ENCODE measurements around the gene VPS72.

Gene VPS72

GRCh38 chr1:151175041-151175741 is 14.8 kb downstream of the VPS72 start:
- in situ Hi-C loops (cut with HindIII; ENCODE audit: low pct_unique_long_range_greater_than_20kb, low sequenced_read_pairs), result no loop called here
- TF ChIP-seq JUND (IDR thresholded peaks at IDR 0.05; ENCODE audit: low read depth), result no peak
- no peak for DNase-seq (ENCODE audit: low read depth in 1 of 2, low spot score in 1 of 2)

- no peak for TF ChIP-seq JUND (IDR thresholded peaks at IDR 0.05; ENCODE audit: low read depth)
- no peak for DNase-seq (ENCODE audit: low read depth in 1 of 2, low spot score in 1 of 2)
- in situ Hi-C loops (cut with HindIII; ENCODE audit: low pct_unique_long_range_greater_than_20kb, low sequenced_read_pairs), result no loop called here
These were observed 18.8 kb downstream of the VPS72 start for GRCh38 chr1:151171190-151171589.

GRCh38 chr1:151167116-151167515 is 22.9 kb downstream of the VPS72 start:
- TF ChIP-seq JUND (IDR thresholded peaks at IDR 0.05; ENCODE audit: low read depth), result no peak
- DNase-seq (ENCODE audit: low read depth in 1 of 2, low spot score in 1 of 2), result no peak
- in situ Hi-C loops (cut with HindIII; ENCODE audit: low pct_unique_long_range_greater_than_20kb, low sequenced_read_pairs), result no loop called here

GRCh38 chr1:151166505-151166956 is 23.5 kb downstream of the VPS72 start:
- in situ Hi-C loops (cut with HindIII; ENCODE audit: low pct_unique_long_range_greater_than_20kb, low sequenced_read_pairs), result no loop called here
- DNase-seq (ENCODE audit: low read depth in 1 of 2, low spot score in 1 of 2), result peak in 1 of 2 experiments; percentile 30
- TF ChIP-seq JUND (IDR thresholded peaks at IDR 0.05; ENCODE audit: low read depth), result no peak

GRCh38 chr1:151165738-151166504 is 24.1 kb downstream of the VPS72 start, which contains the start of the genes LYSMD1 and SCNM1:
LYSMD1 (minus strand) TSS chr1:151165902; CDS start chr1:151165258, 644 bp downstream.
SCNM1 (plus strand) TSS chr1:151166144; CDS start chr1:151166153, 9 bp downstream.
- in situ Hi-C loops (cut with HindIII; ENCODE audit: low pct_unique_long_range_greater_than_20kb, low sequenced_read_pairs), result no loop called here
- DNase-seq (ENCODE audit: low read depth in 1 of 2, low spot score in 1 of 2), result peak; percentile 89 to 100
- TF ChIP-seq JUND (IDR thresholded peaks at IDR 0.05; ENCODE audit: low read depth), result no peak

- in situ Hi-C loops (cut with HindIII; ENCODE audit: low pct_unique_long_range_greater_than_20kb, low sequenced_read_pairs), result no loop called here
- no peak for TF ChIP-seq JUND (IDR thresholded peaks at IDR 0.05; ENCODE audit: low read depth)
- DNase-seq (ENCODE audit: low read depth in 1 of 2, low spot score in 1 of 2), result no peak
These were observed 24.7 kb downstream of the VPS72 start for GRCh38 chr1:151165281-151165737.

GRCh38 chr1:151164732-151165280 is 25.2 kb downstream of the VPS72 start:
- in situ Hi-C loops (cut with HindIII; ENCODE audit: low pct_unique_long_range_greater_than_20kb, low sequenced_read_pairs), result no loop called here
- TF ChIP-seq JUND (IDR thresholded peaks at IDR 0.05; ENCODE audit: low read depth), result no peak
- peak in 1 of 2 experiments; percentile 38 for DNase-seq (ENCODE audit: low read depth in 1 of 2, low spot score in 1 of 2)

- no peak for DNase-seq (ENCODE audit: low read depth in 1 of 2, low spot score in 1 of 2)
- no peak for TF ChIP-seq JUND (IDR thresholded peaks at IDR 0.05; ENCODE audit: low read depth)
- in situ Hi-C loops (cut with HindIII; ENCODE audit: low pct_unique_long_range_greater_than_20kb, low sequenced_read_pairs), result no loop called here
These were observed 30.6 kb downstream of the VPS72 start for GRCh38 chr1:151159373-151159772.

- in situ Hi-C loops (cut with HindIII; ENCODE audit: low pct_unique_long_range_greater_than_20kb, low sequenced_read_pairs), result no loop called here
- DNase-seq (ENCODE audit: low read depth in 1 of 2, low spot score in 1 of 2), result no peak
- no peak for TF ChIP-seq JUND (IDR thresholded peaks at IDR 0.05; ENCODE audit: low read depth)
These were observed 31.2 kb downstream of the VPS72 start for GRCh38 chr1:151158751-151159251.

- TF ChIP-seq JUND (IDR thresholded peaks at IDR 0.05; ENCODE audit: low read depth), result no peak
- in situ Hi-C loops (cut with HindIII; ENCODE audit: low pct_unique_long_range_greater_than_20kb, low sequenced_read_pairs), result no loop called here
- no peak for DNase-seq (ENCODE audit: low read depth in 1 of 2, low spot score in 1 of 2)
These were observed 31.7 kb downstream of the VPS72 start for GRCh38 chr1:151158326-151158725.

- no peak for TF ChIP-seq JUND (IDR thresholded peaks at IDR 0.05; ENCODE audit: low read depth)
- in situ Hi-C loops (cut with HindIII; ENCODE audit: low pct_unique_long_range_greater_than_20kb, low sequenced_read_pairs), result no loop called here
- no peak for DNase-seq (ENCODE audit: low read depth in 1 of 2, low spot score in 1 of 2)
These were observed 32.9 kb downstream of the VPS72 start for GRCh38 chr1:151157067-151157531.

GRCh38 chr1:151156515-151156819 is 33.5 kb downstream of the VPS72 start, which contains the start of gene TNFAIP8L2:
TNFAIP8L2 (plus strand) TSS chr1:151156649; CDS start chr1:151158698, 2,049 bp downstream.
- TF ChIP-seq JUND (IDR thresholded peaks at IDR 0.05; ENCODE audit: low read depth), result no peak
- DNase-seq (ENCODE audit: low read depth in 1 of 2, low spot score in 1 of 2), result no peak
- in situ Hi-C loops (cut with HindIII; ENCODE audit: low pct_unique_long_range_greater_than_20kb, low sequenced_read_pairs), result no loop called here

Measured in T47D (cell line).